SK-N-SH (cell line): ENCODE measurements around the gene NOD1. TPM values are rescaled to one million over a fixed set of nuclear protein-coding genes. Genes with fewer than 3 reads are reported as not detected.
A peak's percentile ranks its signal among the peaks of the same experiment; 100 is the strongest.

Experiments used
- FOSL2 ChIP-seq: IDR thresholded peaks from 2 replicates; pipeline ENCODE4 v1.4.0; 2012; ENCODE audit warnings: low read depth, mild to moderate bottlenecking, moderate library complexity, borderline replicate concordance
- FOXJ3 ChIP-seq: sonication (generic); formaldehyde crosslinking; IDR thresholded peaks from 2 replicates; pipeline ENCODE4 v1.5.1; 2020; ENCODE audit warnings: mild to moderate bottlenecking, missing genetic modification reagents
- FOXM1 ChIP-seq: IDR thresholded peaks from 2 replicates; pipeline ENCODE4 v1.4.0; 2012; ENCODE audit warnings: low read depth, mild to moderate bottlenecking
- GABPA ChIP-seq: IDR thresholded peaks from 2 replicates; pipeline ENCODE4 v1.4.0; 2012; ENCODE audit warnings: low read depth, mild to moderate bottlenecking
- GATA2 ChIP-seq: sonication (generic); formaldehyde crosslinking; IDR thresholded peaks from 2 replicates; pipeline ENCODE4 v1.5.0; 2020; ENCODE audit warnings: mild to moderate bottlenecking, missing genetic modification reagents
- JUND ChIP-seq: IDR thresholded peaks from 2 replicates; pipeline ENCODE4 v1.4.0; 2012
- MEF2A ChIP-seq: IDR thresholded peaks from 2 replicates; pipeline ENCODE4 v1.4.0; 2012; ENCODE audit warnings: low read depth, borderline replicate concordance
- MXI1 ChIP-seq: IDR thresholded peaks from 2 replicates; pipeline ENCODE4 v1.6.1; 2012; ENCODE audit warnings: mild to moderate bottlenecking, low read depth, low read length, improper control_type of control experiment
- NFIC ChIP-seq: IDR thresholded peaks from 2 replicates; pipeline ENCODE4 v1.4.0; 2012; ENCODE audit warnings: borderline replicate concordance
- NRF1 ChIP-seq: IDR thresholded peaks from 2 replicates; pipeline ENCODE4 v1.6.1; 2012; ENCODE audit warnings: low read depth, mild to moderate bottlenecking, low read length
- POLR2AphosphoS5 ChIP-seq: IDR thresholded peaks from 2 replicates; pipeline ENCODE4 v1.6.1; 2012; ENCODE audit warnings: low read depth, low read length
- RCOR1 ChIP-seq: fragments of 150-350 bp; IDR thresholded peaks from 2 replicates; pipeline ENCODE4 v1.6.1; 2017; ENCODE audit warnings: antibody characterized with exemption, low read length
- TAF1 ChIP-seq: IDR thresholded peaks from 2 replicates; pipeline ENCODE4 v1.6.1; 2012; ENCODE audit warnings: low read depth, mild to moderate bottlenecking, low read length, moderate library complexity, borderline replicate concordance
- polyA plus RNA-seq, 3 experiments: library from polyadenylated mRNA; depleted of rRNA; stranded (reverse); fragments of >200 nt; gene quantifications; 2 replicates each; pipeline ENCODE4 v1.2.3, GENCODE V29; 2012
- TF ChIP-seq, protein P1 (sequence below): fragments of 200-600 bp; sonication (generic); IDR thresholded peaks from 2 replicates; pipeline ENCODE4 v1.6.1; 2017; ENCODE audit warnings: antibody characterized with exemption, mild to moderate bottlenecking, moderate library complexity
- TF ChIP-seq, protein P2 (sequence below): IDR thresholded peaks from 2 replicates; pipeline ENCODE4 v1.4.0; 2012; ENCODE audit warnings: low read depth, borderline replicate concordance
- TF ChIP-seq, protein P3 (sequence below): IDR thresholded peaks from 2 replicates; pipeline ENCODE4; 2012
- TF ChIP-seq, protein P4 (sequence below): IDR thresholded peaks from 2 replicates; pipeline ENCODE4 v1.6.1; 2012; ENCODE audit warnings: mild to moderate bottlenecking, low read depth, low read length, moderate library complexity
- TF ChIP-seq, protein P5 (sequence below): IDR thresholded peaks from 2 replicates; pipeline ENCODE4 v1.4.0; 2012; ENCODE audit warnings: low read depth

The NOD1 gene
- polyA plus RNA-seq, 1 of the 3 experiments (the other 2 are of a cell fraction), result 5.5 TPM

DNA sequence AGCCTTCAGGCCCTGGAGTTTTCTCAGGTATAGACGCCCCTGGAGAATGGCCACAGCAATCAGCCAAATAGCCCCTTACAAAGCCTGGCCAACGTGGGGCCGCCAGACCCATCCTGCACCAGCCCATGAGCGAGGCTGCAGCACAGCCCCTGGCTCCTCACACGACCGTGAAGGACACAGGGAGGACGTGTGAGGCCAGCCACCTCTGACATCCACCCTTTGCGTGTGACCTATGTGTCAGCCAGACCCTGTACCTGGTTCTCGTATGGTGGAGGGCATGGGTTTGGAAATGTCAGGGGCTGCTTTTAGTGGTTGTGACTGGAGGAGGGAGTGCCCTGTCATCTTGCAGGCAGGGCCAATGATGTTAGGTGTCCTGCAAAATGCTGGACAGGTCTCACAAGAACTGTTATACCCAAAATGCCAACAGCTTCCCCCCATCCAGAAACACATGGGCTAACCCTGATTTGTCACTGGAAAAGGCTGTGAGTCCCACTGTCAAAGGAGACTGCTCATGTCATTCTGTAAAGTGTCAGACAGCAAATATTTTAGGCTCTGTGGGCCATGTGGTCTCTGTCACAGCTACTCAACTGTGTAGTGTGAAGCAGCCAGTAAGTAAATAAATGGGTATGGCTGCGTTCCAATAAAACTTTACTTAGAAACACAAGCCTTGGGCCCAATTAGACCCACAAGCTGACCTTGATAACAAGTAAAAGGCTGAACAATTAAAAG is 30.0 kb downstream of the NOD1 start (continued):
- TF ChIP-seq, protein P1, sequence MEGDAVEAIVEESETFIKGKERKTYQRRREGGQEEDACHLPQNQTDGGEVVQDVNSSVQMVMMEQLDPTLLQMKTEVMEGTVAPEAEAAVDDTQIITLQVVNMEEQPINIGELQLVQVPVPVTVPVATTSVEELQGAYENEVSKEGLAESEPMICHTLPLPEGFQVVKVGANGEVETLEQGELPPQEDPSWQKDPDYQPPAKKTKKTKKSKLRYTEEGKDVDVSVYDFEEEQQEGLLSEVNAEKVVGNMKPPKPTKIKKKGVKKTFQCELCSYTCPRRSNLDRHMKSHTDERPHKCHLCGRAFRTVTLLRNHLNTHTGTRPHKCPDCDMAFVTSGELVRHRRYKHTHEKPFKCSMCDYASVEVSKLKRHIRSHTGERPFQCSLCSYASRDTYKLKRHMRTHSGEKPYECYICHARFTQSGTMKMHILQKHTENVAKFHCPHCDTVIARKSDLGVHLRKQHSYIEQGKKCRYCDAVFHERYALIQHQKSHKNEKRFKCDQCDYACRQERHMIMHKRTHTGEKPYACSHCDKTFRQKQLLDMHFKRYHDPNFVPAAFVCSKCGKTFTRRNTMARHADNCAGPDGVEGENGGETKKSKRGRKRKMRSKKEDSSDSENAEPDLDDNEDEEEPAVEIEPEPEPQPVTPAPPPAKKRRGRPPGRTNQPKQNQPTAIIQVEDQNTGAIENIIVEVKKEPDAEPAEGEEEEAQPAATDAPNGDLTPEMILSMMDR, result no peak
- TF ChIP-seq FOSL2, result no peak
- no peak for TF ChIP-seq NRF1
- no peak for TF ChIP-seq MEF2A
- no peak for TF ChIP-seq FOXM1
- peak; percentile 80 for TF ChIP-seq RCOR1
- TF ChIP-seq, protein P2, sequence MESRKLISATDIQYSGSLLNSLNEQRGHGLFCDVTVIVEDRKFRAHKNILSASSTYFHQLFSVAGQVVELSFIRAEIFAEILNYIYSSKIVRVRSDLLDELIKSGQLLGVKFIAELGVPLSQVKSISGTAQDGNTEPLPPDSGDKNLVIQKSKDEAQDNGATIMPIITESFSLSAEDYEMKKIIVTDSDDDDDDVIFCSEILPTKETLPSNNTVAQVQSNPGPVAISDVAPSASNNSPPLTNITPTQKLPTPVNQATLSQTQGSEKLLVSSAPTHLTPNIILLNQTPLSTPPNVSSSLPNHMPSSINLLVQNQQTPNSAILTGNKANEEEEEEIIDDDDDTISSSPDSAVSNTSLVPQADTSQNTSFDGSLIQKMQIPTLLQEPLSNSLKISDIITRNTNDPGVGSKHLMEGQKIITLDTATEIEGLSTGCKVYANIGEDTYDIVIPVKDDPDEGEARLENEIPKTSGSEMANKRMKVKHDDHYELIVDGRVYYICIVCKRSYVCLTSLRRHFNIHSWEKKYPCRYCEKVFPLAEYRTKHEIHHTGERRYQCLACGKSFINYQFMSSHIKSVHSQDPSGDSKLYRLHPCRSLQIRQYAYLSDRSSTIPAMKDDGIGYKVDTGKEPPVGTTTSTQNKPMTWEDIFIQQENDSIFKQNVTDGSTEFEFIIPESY, result no peak
- TF ChIP-seq TAF1, result no peak
- TF ChIP-seq MXI1, result peak; percentile 97
- no peak for TF ChIP-seq POLR2AphosphoS5
- no peak for TF ChIP-seq NFIC
- TF ChIP-seq, protein P3, sequence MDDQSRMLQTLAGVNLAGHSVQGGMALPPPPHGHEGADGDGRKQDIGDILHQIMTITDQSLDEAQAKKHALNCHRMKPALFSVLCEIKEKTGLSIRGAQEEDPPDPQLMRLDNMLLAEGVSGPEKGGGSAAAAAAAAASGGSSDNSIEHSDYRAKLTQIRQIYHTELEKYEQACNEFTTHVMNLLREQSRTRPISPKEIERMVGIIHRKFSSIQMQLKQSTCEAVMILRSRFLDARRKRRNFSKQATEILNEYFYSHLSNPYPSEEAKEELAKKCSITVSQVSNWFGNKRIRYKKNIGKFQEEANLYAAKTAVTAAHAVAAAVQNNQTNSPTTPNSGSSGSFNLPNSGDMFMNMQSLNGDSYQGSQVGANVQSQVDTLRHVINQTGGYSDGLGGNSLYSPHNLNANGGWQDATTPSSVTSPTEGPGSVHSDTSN, result no peak
- TF ChIP-seq, protein P4, sequence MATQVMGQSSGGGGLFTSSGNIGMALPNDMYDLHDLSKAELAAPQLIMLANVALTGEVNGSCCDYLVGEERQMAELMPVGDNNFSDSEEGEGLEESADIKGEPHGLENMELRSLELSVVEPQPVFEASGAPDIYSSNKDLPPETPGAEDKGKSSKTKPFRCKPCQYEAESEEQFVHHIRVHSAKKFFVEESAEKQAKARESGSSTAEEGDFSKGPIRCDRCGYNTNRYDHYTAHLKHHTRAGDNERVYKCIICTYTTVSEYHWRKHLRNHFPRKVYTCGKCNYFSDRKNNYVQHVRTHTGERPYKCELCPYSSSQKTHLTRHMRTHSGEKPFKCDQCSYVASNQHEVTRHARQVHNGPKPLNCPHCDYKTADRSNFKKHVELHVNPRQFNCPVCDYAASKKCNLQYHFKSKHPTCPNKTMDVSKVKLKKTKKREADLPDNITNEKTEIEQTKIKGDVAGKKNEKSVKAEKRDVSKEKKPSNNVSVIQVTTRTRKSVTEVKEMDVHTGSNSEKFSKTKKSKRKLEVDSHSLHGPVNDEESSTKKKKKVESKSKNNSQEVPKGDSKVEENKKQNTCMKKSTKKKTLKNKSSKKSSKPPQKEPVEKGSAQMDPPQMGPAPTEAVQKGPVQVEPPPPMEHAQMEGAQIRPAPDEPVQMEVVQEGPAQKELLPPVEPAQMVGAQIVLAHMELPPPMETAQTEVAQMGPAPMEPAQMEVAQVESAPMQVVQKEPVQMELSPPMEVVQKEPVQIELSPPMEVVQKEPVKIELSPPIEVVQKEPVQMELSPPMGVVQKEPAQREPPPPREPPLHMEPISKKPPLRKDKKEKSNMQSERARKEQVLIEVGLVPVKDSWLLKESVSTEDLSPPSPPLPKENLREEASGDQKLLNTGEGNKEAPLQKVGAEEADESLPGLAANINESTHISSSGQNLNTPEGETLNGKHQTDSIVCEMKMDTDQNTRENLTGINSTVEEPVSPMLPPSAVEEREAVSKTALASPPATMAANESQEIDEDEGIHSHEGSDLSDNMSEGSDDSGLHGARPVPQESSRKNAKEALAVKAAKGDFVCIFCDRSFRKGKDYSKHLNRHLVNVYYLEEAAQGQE, result no peak
- TF ChIP-seq FOXJ3 (CRISPR knock-in tag), result peak; percentile 88
- no peak for TF ChIP-seq JUND
- peak; percentile 48 for TF ChIP-seq GATA2
- TF ChIP-seq, protein P5, sequence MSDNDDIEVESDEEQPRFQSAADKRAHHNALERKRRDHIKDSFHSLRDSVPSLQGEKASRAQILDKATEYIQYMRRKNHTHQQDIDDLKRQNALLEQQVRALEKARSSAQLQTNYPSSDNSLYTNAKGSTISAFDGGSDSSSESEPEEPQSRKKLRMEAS, result no peak
- TF ChIP-seq GABPA, result no peak
